Astrocyte (in vitro differentiated cells and primary cell): ENCODE results near the gene NAALADL2. TPM values are rescaled to one million over a fixed set of nuclear protein-coding genes. Genes with fewer than 3 reads are reported as not detected.

ENCODE experiments used
- DNase-seq: peaks from one replicate; pipeline ENCODE4 v3.0.0-alpha.2; 2010; ENCODE audit warnings: low read depth
- FAIRE-seq: peaks from 2 replicates; lab custom pipeline; 2011; peaks lifted over from hg19 to GRCh38; lab: Jason Lieb, UNC
- H2AFZ ChIP-seq: 2 replicates; pipeline ENCODE4 v1.6.0; 2012; ENCODE audit warnings: low read depth, low read length, inconsistent platforms
- H3K27ac ChIP-seq: 2 replicates; pipeline ENCODE4 v1.5.1; 2011; ENCODE audit warnings: low read depth, low read length, inconsistent platforms
- H3K27me3 ChIP-seq: 2 replicates; pipeline ENCODE4 v1.6.0; 2011; ENCODE audit warnings: low read length, inconsistent platforms; ENCODE audit not compliant: insufficient read depth
- H3K36me3 ChIP-seq: 2 replicates; pipeline ENCODE4 v1.5.1; 2011; ENCODE audit warnings: low read length, inconsistent platforms; ENCODE audit not compliant: insufficient read depth
- H3K4me1 ChIP-seq: 2 replicates; pipeline ENCODE4 v1.5.1; 2011; ENCODE audit warnings: low read length, inconsistent platforms; ENCODE audit not compliant: insufficient read depth
- H3K4me2 ChIP-seq: 2 replicates; pipeline ENCODE4 v1.6.0; 2012; ENCODE audit warnings: low read length, inconsistent platforms
- H3K4me3 ChIP-seq: 2 replicates; pipeline ENCODE4 v1.5.1; 2011; ENCODE audit warnings: low read depth, mild to moderate bottlenecking, low read length, inconsistent platforms; ENCODE audit not compliant: insufficient read depth
- H3K79me2 ChIP-seq: 2 replicates; pipeline ENCODE4 v1.6.0; 2012; ENCODE audit warnings: mild to moderate bottlenecking, low read length, inconsistent platforms; ENCODE audit not compliant: insufficient read depth
- H3K9ac ChIP-seq: 2 replicates; pipeline ENCODE4 v1.6.0; 2012; ENCODE audit warnings: mild to moderate bottlenecking, low read length, inconsistent platforms
- H3K9me3 ChIP-seq: 2 replicates; pipeline ENCODE4 v1.5.1; 2012; ENCODE audit warnings: low read depth, mild to moderate bottlenecking, low read length, inconsistent platforms; ENCODE audit not compliant: insufficient read depth
- H4K20me1 ChIP-seq: 2 replicates; pipeline ENCODE4 v1.6.0; 2012; ENCODE audit warnings: low read length, inconsistent platforms; ENCODE audit not compliant: insufficient read depth
- H3K27ac Mint-ChIP-seq: one replicate; pipeline ENCODE4 v1.8.0; 2021; ENCODE audit warnings: mild to moderate bottlenecking, mixed read lengths; ENCODE audit not compliant: unreplicated experiment
- H3K27me3 Mint-ChIP-seq: one replicate; pipeline ENCODE4 v1.8.0; 2021; ENCODE audit warnings: low read depth, mixed read lengths; ENCODE audit not compliant: unreplicated experiment
- H3K36me3 Mint-ChIP-seq: one replicate; pipeline ENCODE4 v1.8.0; 2021; ENCODE audit warnings: low read depth, mixed read lengths; ENCODE audit not compliant: unreplicated experiment
- H3K4me1 Mint-ChIP-seq: one replicate; pipeline ENCODE4 v1.8.0; 2021; ENCODE audit warnings: low read depth, mixed read lengths; ENCODE audit not compliant: unreplicated experiment
- H3K4me3 Mint-ChIP-seq: one replicate; pipeline ENCODE4 v1.8.0; 2021; ENCODE audit warnings: mild to moderate bottlenecking, moderate library complexity, mixed read lengths; ENCODE audit not compliant: unreplicated experiment
- H3K9me3 Mint-ChIP-seq: one replicate; pipeline ENCODE4 v1.8.0; 2021; ENCODE audit warnings: mild to moderate bottlenecking, mixed read lengths; ENCODE audit not compliant: unreplicated experiment
- EZH2 ChIP-seq: IDR thresholded peaks from 2 replicates; pipeline ENCODE4 v1.6.1; 2012; ENCODE audit warnings: mild to moderate bottlenecking, low read length, inconsistent platforms; ENCODE audit not compliant: insufficient read depth
- total RNA-seq: library from RNA; stranded (reverse); gene quantifications from 2 replicates; pipeline ENCODE4 v1.2.1, GENCODE V29; 2021
- TF ChIP-seq, protein P1 (sequence below): IDR thresholded peaks from 2 replicates; pipeline ENCODE4 v1.5.1; 2011; ENCODE audit warnings: low read depth, mild to moderate bottlenecking, inconsistent platforms, low read length, moderate library complexity; ENCODE audit not compliant: insufficient read depth

Gene NAALADL2
- total RNA-seq, 1 donor from 2014 or later, result 2.7 TPM

DNA sequence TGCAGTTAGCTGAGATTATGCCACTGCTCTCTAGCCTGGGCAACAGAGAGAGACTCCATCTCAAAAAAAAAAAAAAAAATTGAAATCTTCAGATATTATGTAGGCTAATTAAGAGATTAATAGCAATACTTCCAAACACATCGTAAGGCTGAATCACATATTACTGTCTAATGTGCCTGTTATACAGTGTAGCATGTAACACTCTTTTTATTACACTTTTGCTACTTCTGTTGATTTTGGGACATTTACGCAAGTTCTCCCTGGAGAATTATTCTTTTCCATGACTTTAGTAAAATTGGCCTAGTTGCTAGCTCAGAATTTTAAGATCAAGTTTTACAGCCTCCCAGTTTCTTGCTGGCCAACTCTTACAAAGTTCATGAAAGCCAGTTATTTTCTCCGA lies 605.2 kb downstream of the NAALADL2 start:
- Mint-ChIP-seq H3K36me3 (no peaks in the 10 kb centered on the region), H3K27ac (no peak overlapping the region), H3K4me3 (no peak overlapping the region), H3K9me3 (peaks cover 2% of the 10 kb centered on the region), H3K27me3 (no peaks in the 10 kb centered on the region), H3K4me1 (no peaks in the 10 kb centered on the region)
- Histone ChIP-seq H4K20me1 (no peaks in the 10 kb centered on the region), H3K9ac (no peak overlapping the region), H3K27me3 (no peaks in the 10 kb centered on the region), H2AFZ (no peak overlapping the region), H3K4me2 (no peak overlapping the region), H3K4me1 (no peaks in the 10 kb centered on the region), H3K9me3 (no peaks in the 10 kb centered on the region), H3K79me2 (no peaks in the 10 kb centered on the region), H3K27ac (no peak overlapping the region), H3K4me3 (no peak overlapping the region), H3K36me3 (no peaks in the 10 kb centered on the region)
- TF ChIP-seq, protein P1, sequence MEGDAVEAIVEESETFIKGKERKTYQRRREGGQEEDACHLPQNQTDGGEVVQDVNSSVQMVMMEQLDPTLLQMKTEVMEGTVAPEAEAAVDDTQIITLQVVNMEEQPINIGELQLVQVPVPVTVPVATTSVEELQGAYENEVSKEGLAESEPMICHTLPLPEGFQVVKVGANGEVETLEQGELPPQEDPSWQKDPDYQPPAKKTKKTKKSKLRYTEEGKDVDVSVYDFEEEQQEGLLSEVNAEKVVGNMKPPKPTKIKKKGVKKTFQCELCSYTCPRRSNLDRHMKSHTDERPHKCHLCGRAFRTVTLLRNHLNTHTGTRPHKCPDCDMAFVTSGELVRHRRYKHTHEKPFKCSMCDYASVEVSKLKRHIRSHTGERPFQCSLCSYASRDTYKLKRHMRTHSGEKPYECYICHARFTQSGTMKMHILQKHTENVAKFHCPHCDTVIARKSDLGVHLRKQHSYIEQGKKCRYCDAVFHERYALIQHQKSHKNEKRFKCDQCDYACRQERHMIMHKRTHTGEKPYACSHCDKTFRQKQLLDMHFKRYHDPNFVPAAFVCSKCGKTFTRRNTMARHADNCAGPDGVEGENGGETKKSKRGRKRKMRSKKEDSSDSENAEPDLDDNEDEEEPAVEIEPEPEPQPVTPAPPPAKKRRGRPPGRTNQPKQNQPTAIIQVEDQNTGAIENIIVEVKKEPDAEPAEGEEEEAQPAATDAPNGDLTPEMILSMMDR, result no peak
- FAIRE-seq (no peak), DNase-seq (no peak)

DNA sequence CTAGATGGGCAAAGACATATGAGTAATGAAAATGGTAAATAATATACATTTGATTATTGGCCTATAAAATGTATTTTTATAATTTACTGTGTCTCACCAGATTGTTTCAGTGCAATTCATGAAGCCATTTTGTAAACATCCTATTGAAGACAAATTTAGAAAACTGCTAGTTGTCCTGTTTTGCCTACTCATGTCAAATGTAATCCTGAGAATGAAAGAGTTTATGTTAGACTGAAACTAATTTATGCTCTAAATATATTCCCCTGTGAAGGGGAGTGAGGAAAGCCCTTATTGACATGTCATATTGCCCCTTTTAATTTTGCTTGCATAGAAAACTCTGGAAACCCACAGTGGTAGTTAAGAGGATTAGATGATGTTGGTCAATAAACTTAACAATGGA lies 610.0 kb downstream of the NAALADL2 start:
- H3K4me1 ChIP-seq, result no peaks in the 10 kb centered on the region
- no peaks in the 10 kb centered on the region for H3K36me3 ChIP-seq
- no peak overlapping the region for H3K9ac ChIP-seq
- H3K9me3 Mint-ChIP-seq, result no peaks in the 10 kb centered on the region
- no peaks in the 10 kb centered on the region for H3K36me3 Mint-ChIP-seq
- H3K4me1 Mint-ChIP-seq, result no peaks in the 10 kb centered on the region
- H3K27ac Mint-ChIP-seq, result no peak overlapping the region
- no peak for FAIRE-seq
- H4K20me1 ChIP-seq, result no peaks in the 10 kb centered on the region
- no peaks in the 10 kb centered on the region for H3K27me3 Mint-ChIP-seq
- no peaks in the 10 kb centered on the region for H3K9me3 ChIP-seq
- H3K4me3 Mint-ChIP-seq, result no peak overlapping the region
- H3K4me2 ChIP-seq, result no peak overlapping the region
- H3K79me2 ChIP-seq, result no peaks in the 10 kb centered on the region
- H2AFZ ChIP-seq, result no peak overlapping the region
- no peak overlapping the region for H3K27ac ChIP-seq
- no peak overlapping the region for H3K4me3 ChIP-seq
- TF ChIP-seq, protein P1, result no peak
- no peak for TF ChIP-seq EZH2
- no peak for DNase-seq
- H3K27me3 ChIP-seq, result no peaks in the 10 kb centered on the region

DNA sequence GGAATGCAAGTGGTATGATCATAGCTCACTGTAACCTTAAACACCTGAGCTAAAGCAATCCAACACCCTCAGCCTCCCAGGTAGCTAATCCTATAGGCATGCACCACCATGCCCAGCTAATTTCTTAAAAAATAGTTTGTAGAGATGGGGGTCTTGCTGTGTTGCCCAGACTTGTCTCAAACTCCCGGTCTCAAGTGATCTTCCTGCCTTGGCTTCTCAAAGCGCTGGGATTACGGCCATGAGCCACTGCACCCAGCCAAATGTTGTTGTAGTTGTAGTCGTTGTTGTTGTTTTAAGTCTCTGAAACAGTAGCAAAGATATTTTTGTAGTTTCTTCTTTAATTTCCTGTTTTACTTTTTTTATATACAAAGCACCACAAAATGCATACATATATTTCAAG lies 616.6 kb downstream of the NAALADL2 start:
- TF ChIP-seq, protein P1, result no peak
- no peak for TF ChIP-seq EZH2
- Mint-ChIP-seq H3K9me3 (no peaks in the 10 kb centered on the region), H3K4me1 (no peaks in the 10 kb centered on the region)

More for the DNA sequence above, 616.6 kb downstream of the NAALADL2 start:
- Mint-ChIP-seq H3K36me3 (no peaks in the 10 kb centered on the region), H3K27ac (no peak overlapping the region), H3K27me3 (no peaks in the 10 kb centered on the region), H3K4me3 (no peak overlapping the region)
- no peaks in the 10 kb centered on the region for H3K9me3 ChIP-seq
- H3K4me3 ChIP-seq, result no peak overlapping the region
- no peak overlapping the region for H3K27ac ChIP-seq
- H2AFZ ChIP-seq, result no peak overlapping the region
- H3K4me2 ChIP-seq, result no peak overlapping the region
- DNase-seq (no peak), FAIRE-seq (no peak)
- H4K20me1 ChIP-seq, result no peaks in the 10 kb centered on the region
- no peaks in the 10 kb centered on the region for H3K27me3 ChIP-seq
- no peak overlapping the region for H3K9ac ChIP-seq
- no peaks in the 10 kb centered on the region for H3K79me2 ChIP-seq
- H3K4me1 ChIP-seq, result no peaks in the 10 kb centered on the region
- H3K36me3 ChIP-seq, result no peaks in the 10 kb centered on the region
